Hepatocyte (in vitro differentiated cells): Measurements from ENCODE around the gene PRLH. TPM values are rescaled to one million over a fixed set of nuclear protein-coding genes. Genes with fewer than 3 reads are reported as not detected.

Source experiments
- DNase-seq: peaks from one replicate; pipeline ENCODE4 v3.0.0-alpha.2; 2016; ENCODE audit warnings: low spot score
- H2AFZ ChIP-seq: fragments of 200-600 bp; sonication (generic); 2 replicates; pipeline ENCODE4 v1.6.0; 2016; ENCODE audit warnings: antibody characterized with exemption, mild to moderate bottlenecking
- H3K27ac ChIP-seq: fragments of 200-600 bp; sonication (generic); 2 replicates; pipeline ENCODE4 v1.5.1; 2016; ENCODE audit warnings: mild to moderate bottlenecking
- H3K27me3 ChIP-seq: fragments of 200-600 bp; sonication (generic); 2 replicates; pipeline ENCODE4 v1.6.1; 2016
- H3K36me3 ChIP-seq: fragments of 200-600 bp; sonication (generic); replicated peaks from 2 replicates; pipeline ENCODE4 v1.5.1; 2016; ENCODE audit warnings: low read depth; ENCODE audit not compliant: insufficient read depth
- H3K4me1 ChIP-seq: fragments of 200-600 bp; sonication (generic); 2 replicates; pipeline ENCODE4 v1.5.1; 2016; ENCODE audit warnings: mild to moderate bottlenecking, moderate library complexity; ENCODE audit not compliant: insufficient read depth
- H3K4me2 ChIP-seq: fragments of 200-600 bp; sonication (generic); 2 replicates; pipeline ENCODE4 v1.6.0; 2016
- H3K4me3 ChIP-seq: fragments of 200-600 bp; sonication (generic); 2 replicates; pipeline ENCODE4 v1.5.1; 2016; ENCODE audit warnings: mild to moderate bottlenecking
- H3K79me2 ChIP-seq: fragments of 200-600 bp; sonication (generic); 2 replicates; pipeline ENCODE4 v1.6.0; 2017; ENCODE audit warnings: mild to moderate bottlenecking
- H3K9me2 ChIP-seq: fragments of 200-600 bp; sonication (generic); replicated peaks from 2 replicates; pipeline ENCODE4 v1.6.0; 2017; ENCODE audit warnings: mild to moderate bottlenecking; ENCODE audit not compliant: insufficient read depth
- H3K9me3 ChIP-seq: fragments of 200-600 bp; sonication (generic); 2 replicates; pipeline ENCODE4 v1.5.1; 2016; ENCODE audit warnings: low read depth, mild to moderate bottlenecking
- H4K20me1 ChIP-seq: fragments of 200-600 bp; sonication (generic); 2 replicates; pipeline ENCODE4 v1.6.0; 2016; ENCODE audit warnings: mild to moderate bottlenecking; ENCODE audit not compliant: insufficient read depth, poor library complexity, severe bottlenecking
- EZH2 ChIP-seq: fragments of 200-600 bp; sonication (generic); IDR thresholded peaks from 2 replicates; pipeline ENCODE4 v1.6.1; 2016; ENCODE audit warnings: antibody characterized with exemption, mild to moderate bottlenecking, borderline replicate concordance
- EZH2phosphoT487 ChIP-seq: fragments of 200-600 bp; sonication (generic); IDR thresholded peaks from one replicate; pipeline ENCODE4 v1.6.1; 2018; ENCODE audit warnings: antibody characterized with exemption, mild to moderate bottlenecking, low read depth, moderate library complexity; ENCODE audit not compliant: unreplicated experiment, severe bottlenecking
- WGBS: methylation state at CpG from one replicate; pipeline ENCODE4 v1.1.6; 2016; ENCODE audit warnings: low lambda C conversion rate; ENCODE audit errors: missing lambda C conversion rate; 5-methylcytosine and 5-hydroxymethylcytosine counted together
- polyA plus RNA-seq: library from polyadenylated mRNA; unstranded; fragments of >200 nt; fragmentation: Nextera tagmentation; extraction: Ambion mirVana; gene quantifications from 2 replicates; pipeline ENCODE4 v1.2.1, GENCODE V29; 2016
- total RNA-seq: library from RNA; depleted of rRNA; stranded (reverse); fragments of >200 nt; gene quantifications from 2 replicates; pipeline ENCODE4 v1.2.3, GENCODE V29; 2014
- TF ChIP-seq, protein P1 (sequence below): fragments of 200-600 bp; sonication (generic); IDR thresholded peaks from 2 replicates; pipeline ENCODE4 v1.5.1; 2016; ENCODE audit warnings: antibody characterized with exemption, mild to moderate bottlenecking; ENCODE audit not compliant: poor library complexity

Gene PRLH
- total and polyA plus RNA-seq, 2 experiments from 2014 or later = not detected

DNA sequence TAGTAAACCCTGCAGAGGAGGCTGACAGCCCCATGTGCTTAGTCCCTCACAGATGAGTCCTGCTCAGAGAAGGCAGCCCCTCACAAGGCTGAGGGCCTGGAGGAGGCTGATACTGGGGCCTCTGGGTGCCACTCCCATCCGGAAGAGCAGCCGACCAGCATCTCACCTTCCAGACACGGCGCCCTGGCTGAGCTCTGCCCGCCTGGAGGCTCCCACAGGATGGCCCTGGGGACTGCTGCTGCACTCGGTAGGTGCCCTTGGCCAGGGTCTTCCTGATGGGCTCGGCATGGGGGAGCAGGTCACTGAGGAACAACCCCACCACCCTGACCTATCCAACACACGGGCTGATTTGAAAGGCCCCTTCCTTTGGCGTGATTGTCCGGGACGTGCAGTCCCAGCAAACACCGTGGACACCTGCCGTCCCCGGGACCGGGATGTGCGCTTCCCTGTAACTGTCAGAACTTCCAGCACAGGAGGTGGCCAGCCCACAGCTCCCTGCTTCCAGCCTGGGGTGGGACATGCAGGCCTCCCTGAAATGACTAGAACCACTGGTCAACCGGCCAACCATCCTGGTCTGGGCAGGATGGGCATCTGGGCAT lies 40.7 kb upstream of the PRLH start:
- Histone ChIP-seq H3K27ac (no peak overlapping the region), H3K9me2 (no peaks in the 10 kb centered on the region), H3K4me3 (no peak overlapping the region), H3K4me2 (no peak overlapping the region), H3K4me1 (no peaks in the 10 kb centered on the region), H3K36me3 (no peaks in the 10 kb centered on the region), H3K9me3 (no peaks in the 10 kb centered on the region), H3K79me2 (no peaks in the 10 kb centered on the region), H4K20me1 (no peaks in the 10 kb centered on the region), H2AFZ (no peak overlapping the region), H3K27me3 (no peaks in the 10 kb centered on the region)
- no peak for TF ChIP-seq EZH2phosphoT487
- TF ChIP-seq EZH2 = no peak
- TF ChIP-seq, protein P1, sequence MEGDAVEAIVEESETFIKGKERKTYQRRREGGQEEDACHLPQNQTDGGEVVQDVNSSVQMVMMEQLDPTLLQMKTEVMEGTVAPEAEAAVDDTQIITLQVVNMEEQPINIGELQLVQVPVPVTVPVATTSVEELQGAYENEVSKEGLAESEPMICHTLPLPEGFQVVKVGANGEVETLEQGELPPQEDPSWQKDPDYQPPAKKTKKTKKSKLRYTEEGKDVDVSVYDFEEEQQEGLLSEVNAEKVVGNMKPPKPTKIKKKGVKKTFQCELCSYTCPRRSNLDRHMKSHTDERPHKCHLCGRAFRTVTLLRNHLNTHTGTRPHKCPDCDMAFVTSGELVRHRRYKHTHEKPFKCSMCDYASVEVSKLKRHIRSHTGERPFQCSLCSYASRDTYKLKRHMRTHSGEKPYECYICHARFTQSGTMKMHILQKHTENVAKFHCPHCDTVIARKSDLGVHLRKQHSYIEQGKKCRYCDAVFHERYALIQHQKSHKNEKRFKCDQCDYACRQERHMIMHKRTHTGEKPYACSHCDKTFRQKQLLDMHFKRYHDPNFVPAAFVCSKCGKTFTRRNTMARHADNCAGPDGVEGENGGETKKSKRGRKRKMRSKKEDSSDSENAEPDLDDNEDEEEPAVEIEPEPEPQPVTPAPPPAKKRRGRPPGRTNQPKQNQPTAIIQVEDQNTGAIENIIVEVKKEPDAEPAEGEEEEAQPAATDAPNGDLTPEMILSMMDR = no peak
- WGBS = 96% methylated on average over 17 of the region's 17 CpGs
- DNase-seq = no peak

DNA sequence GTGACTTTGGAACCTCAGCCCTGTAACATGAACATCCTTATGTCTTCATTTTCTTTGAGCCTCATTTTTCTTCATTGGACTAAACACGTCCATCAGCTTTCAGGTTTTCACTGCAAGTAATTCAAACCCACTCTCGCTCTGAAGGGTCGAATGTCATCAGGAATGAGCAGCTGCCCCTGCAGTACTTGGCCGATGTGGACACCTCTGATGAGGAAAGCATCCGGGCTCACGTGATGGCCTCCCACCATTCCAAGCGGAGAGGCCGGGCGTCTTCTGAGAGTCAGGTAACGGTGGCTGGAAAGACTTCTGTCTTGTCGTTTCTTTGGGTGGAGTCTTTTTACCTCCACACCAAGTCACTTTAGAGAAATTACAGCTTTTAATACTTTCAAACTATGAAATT lies 39.1 kb upstream of the PRLH start:
- WGBS = 90% methylated on average over 11 of the region's 11 CpGs
- no peak overlapping the region for H3K27ac ChIP-seq

DNA sequence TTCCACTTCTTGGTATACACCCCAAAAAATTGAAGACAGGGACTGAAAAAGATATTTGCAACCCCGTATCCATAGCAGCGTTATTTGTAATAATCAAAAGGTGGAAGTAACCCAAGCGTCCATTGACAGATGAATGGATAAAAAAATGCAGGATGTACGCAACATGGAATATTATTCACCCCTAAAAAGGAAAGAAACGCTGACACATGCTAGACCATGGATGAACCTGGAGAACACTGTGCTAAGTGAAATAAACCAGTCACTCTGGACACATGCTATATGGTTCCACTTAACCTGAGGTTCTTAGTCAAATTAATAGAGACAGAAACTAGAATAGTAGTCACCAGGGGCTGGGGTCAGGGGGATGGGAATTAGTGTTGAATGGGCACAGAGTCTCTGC lies 38.6 kb upstream of the PRLH start:
- no peaks in the 10 kb centered on the region for H4K20me1 ChIP-seq
- 96% methylated on average over 5 of the region's 5 CpGs for WGBS

More for the DNA sequence above, 39.1 kb upstream of the PRLH start:
- Histone ChIP-seq H3K4me2 (no peak overlapping the region), H2AFZ (no peak overlapping the region), H4K20me1 (no peaks in the 10 kb centered on the region), H3K4me1 (no peaks in the 10 kb centered on the region), H3K79me2 (no peaks in the 10 kb centered on the region), H3K27me3 (no peaks in the 10 kb centered on the region), H3K9me2 (no peaks in the 10 kb centered on the region), H3K4me3 (no peak overlapping the region), H3K9me3 (no peaks in the 10 kb centered on the region), H3K36me3 (no peaks in the 10 kb centered on the region)
- TF ChIP-seq EZH2phosphoT487 = no peak
- no peak for TF ChIP-seq EZH2
- TF ChIP-seq, protein P1 = no peak
- DNase-seq = no peak

More for the DNA sequence above, 38.6 kb upstream of the PRLH start:
- H3K36me3 ChIP-seq = no peaks in the 10 kb centered on the region
- no peak overlapping the region for H3K27ac ChIP-seq
- TF ChIP-seq EZH2phosphoT487 = no peak
- TF ChIP-seq EZH2 = no peak
- TF ChIP-seq, protein P1 = no peak
- H3K9me3 ChIP-seq = no peaks in the 10 kb centered on the region
- no peaks in the 10 kb centered on the region for H3K27me3 ChIP-seq
- H3K4me1 ChIP-seq = no peaks in the 10 kb centered on the region
- H3K9me2 ChIP-seq = no peaks in the 10 kb centered on the region
- no peak for DNase-seq
- no peaks in the 10 kb centered on the region for H3K79me2 ChIP-seq
- no peak overlapping the region for H3K4me2 ChIP-seq
- H3K4me3 ChIP-seq = no peak overlapping the region
- no peak overlapping the region for H2AFZ ChIP-seq
